Effector memory CD8-positive, alpha-beta T cell (primary cell): ENCODE data around the gene LCP1.

Experiments
- ATAC-seq: fragments of 150-1000 bp; cut with Tn5 transposase; replicated peaks from 2 replicates; pipeline ENCODE4 v1.10.0; 2021; ENCODE audit warnings: mild to moderate bottlenecking, moderate library complexity
- DNase-seq, 3 experiments: peaks; one replicate each; pipeline ENCODE4 v3.0.0; 2021
- H3K27ac Mint-ChIP-seq, 2 donors: one replicate each; pipeline ENCODE4 v1.8.0; 2022; ENCODE audit warnings: mild to moderate bottlenecking in 2 of 2, mixed read lengths in 2 of 2, moderate library complexity in 2 of 2
- H3K27me3 Mint-ChIP-seq, 2 donors: one replicate each; pipeline ENCODE4 v1.8.0; 2022; ENCODE audit warnings: mixed read lengths in 2 of 2
- H3K36me3 Mint-ChIP-seq: one replicate; pipeline ENCODE4 v1.8.0; 2022; ENCODE audit warnings: mild to moderate bottlenecking, moderate library complexity, mixed read lengths; ENCODE audit not compliant: insufficient read depth
- H3K4me1 Mint-ChIP-seq, 2 donors: one replicate each; pipeline ENCODE4 v1.8.0; 2022; ENCODE audit warnings: low read depth in 2 of 2, mixed read lengths in 2 of 2
- H3K4me3 Mint-ChIP-seq, 2 donors: one replicate each; pipeline ENCODE4 v1.8.0; 2022; ENCODE audit warnings: mild to moderate bottlenecking in 2 of 2, mixed read lengths in 2 of 2, moderate library complexity in 2 of 2
- H3K9me3 Mint-ChIP-seq, 2 donors: one replicate each; pipeline ENCODE4 v1.8.0; 2022; ENCODE audit warnings: mixed read lengths in 2 of 2

LCP1 gene

DNA sequence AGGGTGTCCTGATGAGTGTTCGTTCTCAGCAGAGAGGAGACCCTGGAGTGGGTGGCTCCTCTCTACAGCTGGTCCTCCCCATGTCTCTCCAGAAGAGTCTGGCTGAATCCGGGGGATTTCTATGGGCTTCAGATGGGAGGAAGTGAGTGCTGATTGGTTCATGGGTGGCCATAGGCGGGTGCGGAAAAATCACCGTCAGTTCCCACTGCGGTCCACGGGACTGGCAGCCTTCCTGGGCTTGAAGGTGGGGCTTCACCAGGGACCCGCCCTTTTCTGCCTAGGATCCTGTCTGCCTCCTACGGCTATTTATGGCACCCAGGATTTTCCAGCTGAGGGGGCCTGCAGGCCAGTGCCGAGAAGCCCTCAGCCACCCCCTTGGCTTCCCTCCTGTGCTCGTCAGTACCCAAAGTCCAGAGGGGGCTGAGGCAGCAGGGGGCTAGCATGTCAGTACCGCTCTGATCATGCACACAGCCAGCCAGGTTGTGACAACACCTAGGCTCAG lies 95.5 kb downstream of the LCP1 start:
- DNase-seq (no peak), ATAC-seq (no peak)
- Mint-ChIP-seq H3K27me3 (peaks cover 5 to 27% of the 10 kb centered on the region in 2 donors), H3K4me1 (no peaks in the 10 kb centered on the region), H3K9me3 (no peaks in the 10 kb centered on the region), H3K36me3 (no peaks in the 10 kb centered on the region), H3K4me3 (no peak overlapping the region), H3K27ac (no peak overlapping the region)

DNA sequence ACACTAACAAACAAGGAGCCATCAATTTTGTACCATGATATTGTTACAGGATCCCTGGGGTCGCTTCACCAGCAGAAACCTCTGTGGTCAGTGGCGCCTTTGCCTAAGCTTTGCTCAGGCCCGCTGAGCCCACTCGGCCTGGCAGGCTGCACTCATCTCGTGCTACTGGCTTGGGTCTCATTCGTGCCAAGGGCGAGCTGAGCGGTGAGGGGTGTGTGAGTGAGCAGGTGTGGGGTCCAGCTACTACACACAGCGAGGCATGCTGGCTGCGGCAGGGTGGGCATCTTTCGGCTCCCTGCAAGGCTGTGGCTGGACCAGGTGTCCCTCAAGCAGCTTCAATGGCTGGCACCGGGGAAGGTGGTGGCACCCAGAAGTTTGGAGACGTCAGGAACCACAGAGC lies 96.2 kb downstream of the LCP1 start:
- H3K4me3 Mint-ChIP-seq: no peak overlapping the region
- H3K4me1 Mint-ChIP-seq: no peaks in the 10 kb centered on the region

DNA sequence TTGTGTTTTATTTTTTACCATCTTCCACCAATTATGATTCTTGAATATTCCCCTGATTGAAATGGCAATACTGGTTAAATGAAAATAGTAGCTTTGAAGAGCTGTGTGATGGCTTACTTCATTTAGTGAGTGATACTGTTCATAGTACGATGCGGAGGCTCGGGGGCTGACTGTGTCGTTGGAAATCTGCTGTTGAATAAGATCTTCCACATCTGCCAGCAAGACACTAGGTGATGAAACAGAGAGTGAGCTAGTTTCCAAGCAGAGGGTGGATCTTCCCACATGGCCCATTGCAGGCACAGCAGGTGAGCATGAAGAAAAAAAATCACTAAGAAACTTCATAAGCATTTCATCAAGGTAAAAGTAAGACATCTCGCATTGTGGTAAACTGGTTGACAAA lies 99.7 kb downstream of the LCP1 start:
- Mint-ChIP-seq H3K4me3 (no peak overlapping the region), H3K4me1 (peaks cover 9 to 13% of the 10 kb centered on the region in 2 donors), H3K36me3 (no peaks in the 10 kb centered on the region), H3K27me3 (peaks cover 0 to 20% of the 10 kb centered on the region in 2 donors), H3K27ac (no peak overlapping the region), H3K9me3 (no peaks in the 10 kb centered on the region)
- DNase-seq: no peak
- no peak for ATAC-seq

More for the DNA sequence above, 96.2 kb downstream of the LCP1 start:
- peaks cover 0 to 20% of the 10 kb centered on the region in 2 donors for H3K27me3 Mint-ChIP-seq
- DNase-seq: no peak
- no peak overlapping the region for H3K27ac Mint-ChIP-seq
- H3K36me3 Mint-ChIP-seq: no peaks in the 10 kb centered on the region
- ATAC-seq: no peak
- H3K9me3 Mint-ChIP-seq: no peaks in the 10 kb centered on the region

DNA sequence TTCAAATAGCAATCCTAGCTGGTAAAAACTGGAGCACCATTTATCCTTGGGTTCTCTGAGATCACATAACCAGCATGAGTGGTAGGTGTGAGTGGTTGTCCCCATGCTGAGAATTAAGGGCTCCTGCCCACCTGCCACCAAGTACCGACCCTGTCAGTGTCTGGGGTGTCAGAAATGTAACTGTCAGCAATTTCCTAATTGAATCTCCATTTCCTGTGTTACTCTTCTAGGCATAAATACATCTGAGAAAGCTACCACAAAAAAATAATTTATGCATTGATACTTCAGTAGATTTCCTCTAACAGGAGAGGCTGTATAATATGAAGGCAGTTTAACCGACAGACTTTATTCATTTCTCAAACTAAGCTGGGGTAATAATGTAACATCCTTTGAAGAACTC lies 102.2 kb downstream of the LCP1 start:
- no peak for DNase-seq
- no peak overlapping the region for H3K4me3 Mint-ChIP-seq
- ATAC-seq: peak; percentile 70

DNA sequence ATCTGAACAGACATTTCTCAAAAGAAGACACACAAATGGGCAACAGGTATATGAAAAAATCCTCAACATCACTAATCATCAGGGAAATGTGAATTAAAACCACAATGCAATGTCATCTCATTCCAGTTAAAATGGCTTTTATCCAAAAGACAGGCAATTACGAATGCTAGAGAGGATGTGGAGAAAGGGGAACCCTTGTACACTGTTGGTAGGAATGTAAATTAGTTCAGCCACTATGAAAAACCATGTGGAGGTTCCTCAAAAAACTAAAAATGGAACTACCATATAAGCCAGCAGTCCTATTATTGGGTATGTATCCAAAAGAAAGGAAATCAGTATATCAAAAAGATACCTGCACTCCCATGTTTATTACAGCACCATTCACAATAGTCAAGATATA lies 104.7 kb downstream of the LCP1 start:
- ATAC-seq (no peak), DNase-seq (no peak)
- Mint-ChIP-seq H3K36me3 (no peaks in the 10 kb centered on the region), H3K27ac (no peak overlapping the region), H3K4me3 (no peak overlapping the region), H3K4me1 (peaks cover 9 to 13% of the 10 kb centered on the region in 2 donors), H3K9me3 (no peaks in the 10 kb centered on the region), H3K27me3 (no peaks in the 10 kb centered on the region)

More for the DNA sequence above, 102.2 kb downstream of the LCP1 start:
- Mint-ChIP-seq H3K27ac (peak overlapping the region; percentile 10 to 85), H3K4me1 (peaks cover 9 to 13% of the 10 kb centered on the region in 2 donors), H3K9me3 (no peaks in the 10 kb centered on the region), H3K27me3 (no peaks in the 10 kb centered on the region), H3K36me3 (no peaks in the 10 kb centered on the region)

DNA sequence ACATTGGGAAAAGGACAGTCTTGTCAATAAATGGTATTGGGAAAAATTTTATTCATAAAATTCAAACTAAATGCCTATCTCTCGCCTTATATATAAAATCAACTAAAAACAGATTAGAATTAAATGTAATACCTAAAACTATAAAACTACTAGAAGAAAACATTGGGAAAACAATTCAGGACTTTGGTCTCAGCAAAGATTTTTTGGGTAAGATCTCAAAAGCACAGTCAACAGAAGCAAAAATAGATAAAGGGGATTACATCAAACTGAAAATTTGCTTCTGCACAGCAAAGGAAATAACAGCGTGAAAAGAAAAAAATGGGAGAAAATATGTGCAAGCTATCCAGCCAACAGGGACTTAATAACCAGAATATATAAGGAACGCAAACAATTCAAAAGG lies 105.2 kb downstream of the LCP1 start:
- no peak overlapping the region for H3K27ac Mint-ChIP-seq
- ATAC-seq: no peak

More for the DNA sequence above, 105.2 kb downstream of the LCP1 start:
- no peak overlapping the region for H3K4me3 Mint-ChIP-seq
- DNase-seq: no peak
- peaks cover 9 to 13% of the 10 kb centered on the region in 2 donors for H3K4me1 Mint-ChIP-seq
- no peaks in the 10 kb centered on the region for H3K36me3 Mint-ChIP-seq
- H3K27me3 Mint-ChIP-seq: peaks cover 0 to 3% of the 10 kb centered on the region in 2 donors
- H3K9me3 Mint-ChIP-seq: no peaks in the 10 kb centered on the region
